Heart left ventricle (tissue), 13 donors: ENCODE results near the gene SIT1.

Experiments
- CTCF ChIP-seq, 12 donors: fragments of 200-600 bp; sonication (generic) in 4 of 12; IDR thresholded peaks; one replicate each; pipeline versions ENCODE4 v1.5.0 to v1.8.0; 2018 to 2022; ENCODE audit warnings: antibody characterized with exemption in 12 of 12, mild to moderate bottlenecking in 5 of 12
- POLR2A ChIP-seq, 2 donors: fragments of 450-650 bp; IDR thresholded peaks; one replicate each; pipeline ENCODE4 v1.6.1; 2017; ENCODE audit warnings: antibody characterized with exemption in 2 of 2, mild to moderate bottlenecking in 2 of 2, moderate library complexity in 2 of 2
- donor health status: ischemic (EF 13 %, LVEDD 7.1; RV severe dilation, severe dysfunction).
- donor health status: DM: no; HTN: yes; CAD: no.
- donor health status: DM: no; HTN: no; CAD: no.
- donor health status: ischemic (EF 25% LVEDD 6.9; RV normal size, moderate dysfunction).
- donor health status: ischemic (EF 25% LVEDD 5.7; RV mildly dilated, moderate dysfunction).
- donor health status: ischemic (EF 35%, LVEDD 5.7; RV mildly dilated, moderate dysfunction).
- donor health status: nonischemic (EF 11% LVEDD 7.7; RV severe dilation, severe dysfunction).
- donor health status: DM: yes; HTN: yes; CAD: no.
- donor health status: PGD.
- donor health status: ischemic (EF 29% LVEDD 5.4; RV normal size, mild dysfunction).
- donor health status: nonischemic (EF 23%, LVEDD 6.1; RV moderate dilation, normal function).

DNA sequence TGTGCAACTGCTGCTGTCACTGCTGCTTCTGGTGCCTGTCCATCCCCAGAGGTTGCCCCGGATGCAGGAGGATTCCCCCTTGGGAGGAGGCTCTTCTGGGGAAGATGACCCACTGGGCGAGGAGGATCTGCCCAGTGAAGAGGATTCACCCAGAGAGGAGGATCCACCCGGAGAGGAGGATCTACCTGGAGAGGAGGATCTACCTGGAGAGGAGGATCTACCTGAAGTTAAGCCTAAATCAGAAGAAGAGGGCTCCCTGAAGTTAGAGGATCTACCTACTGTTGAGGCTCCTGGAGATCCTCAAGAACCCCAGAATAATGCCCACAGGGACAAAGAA is 23.3 kb upstream of the SIT1 start:
- TF ChIP-seq POLR2A (IDR thresholded peaks at IDR 0.05) (no peak), CTCF (IDR thresholded peaks at IDR 0.05) (no peak)
